Adrenal gland (tissue), 12 donors: ENCODE measurements around the gene TXLNB. TPM values are rescaled to one million over a fixed set of nuclear protein-coding genes. Genes with fewer than 3 reads are reported as not detected.
A peak's percentile ranks its signal among the peaks of the same experiment; 100 is the strongest.

ENCODE experiments used
- DNase-seq, 7 donors: peaks; one replicate each; pipeline ENCODE4 v3.0.0-alpha.2; 2019 to 2020
- H3K27ac ChIP-seq, 5 donors: fragments of 200-600 bp; sonication (generic) in 4 of 5; 1 replicate in 3 of 5; 2 replicates in 2 of 5; pipeline versions ENCODE4 v1.5.1 to v1.8.0; 2016 to 2020; ENCODE audit warnings: mild to moderate bottlenecking in 1 of 5
- H3K27me3 ChIP-seq: fragments of 200-600 bp; 2 replicates; pipeline ENCODE4 v1.8.0; 2021
- H3K36me3 ChIP-seq, 2 donors: fragments of 200-600 bp; replicated peaks in 1 of 2; 1 replicate in 1 of 2; 2 replicates in 1 of 2; pipeline versions ENCODE4 v1.5.1 to v1.8.0; 2018 to 2022
- H3K4me1 ChIP-seq, 2 donors: fragments of 200-600 bp; replicated peaks in 1 of 2; 1 replicate in 1 of 2; 2 replicates in 1 of 2; pipeline versions ENCODE4 v1.5.1 to v1.8.0; 2018 to 2021
- H3K4me3 ChIP-seq, 4 donors: fragments of 200-600 bp; sonication (generic) in 3 of 4; one replicate each; pipeline ENCODE4 v1.5.1; 2016 to 2018
- H3K9me3 ChIP-seq, 3 donors: fragments of 200-600 bp; sonication (generic) in 1 of 3; replicated peaks in 1 of 3; 1 replicate in 2 of 3; 2 replicates in 1 of 3; pipeline versions ENCODE4 v1.5.1 to v1.8.0; 2016 to 2021
- POLR2A ChIP-seq, 2 donors: fragments of 450-650 bp; IDR thresholded peaks; one replicate each; pipeline ENCODE4 v1.6.1; 2017; ENCODE audit warnings: antibody characterized with exemption in 2 of 2, mild to moderate bottlenecking in 2 of 2, moderate library complexity in 1 of 2
- WGBS, 4 donors: extraction: QIAGEN DNeasy Blood & Tissue Kit in 2 of 4; methylation state at CpG; one replicate each; pipeline versions ENCODE4 v1.1.5 to v1.1.7; 2013 to 2017; 5-methylcytosine and 5-hydroxymethylcytosine counted together
- intact Hi-C, 2 donors: fragments of 100-400 bp; cut with DNase I; formaldehyde crosslinking; loops; one replicate each; pipeline versions ENCODE4 v1.14.1 to v1.15.0; 2022 to 2023
- polyA plus RNA-seq, 3 donors: library from polyadenylated mRNA; stranded (reverse); fragments of 200-250 nt in 2 of 3; fragments of 350-450 nt in 1 of 3; fragmentation: Illumina TruSeq in 1 of 3; extraction: RNeasy Lipid Tissue Mini Kit (QIAGEN cat#74804) in 1 of 3; gene quantifications; one replicate each; pipeline ENCODE4 v1.2.3, GENCODE V29; 2013 to 2014
- total RNA-seq, 9 donors: library from RNA; depleted of rRNA in 4 of 9; stranded (reverse); fragments of >200 nt in 4 of 9; fragments of 120-200 nt in 1 of 9; fragmentation: NEBNext Ultra II Directional in 1 of 9; extraction: Animal tissue kit (Norgen Biotek cat#: 25700) in 1 of 9; gene quantifications; one replicate each; pipeline versions ENCODE4 v1.1.0 to v1.2.4, GENCODE V29; 2013 to 2023
- TF ChIP-seq, protein P1 (sequence below), 6 experiments: fragments of 450-650 bp in 4 of 6; fragments of 200-600 bp in 2 of 6; sonication (generic) in 1 of 6; IDR thresholded peaks; 1 replicate in 5 of 6; 2 replicates in 1 of 6; pipeline versions ENCODE4 v1.5.1 to v1.8.0; 2016 to 2021; ENCODE audit warnings: antibody characterized with exemption in 6 of 6, mild to moderate bottlenecking in 2 of 6, moderate library complexity in 1 of 6
- donor health status: healthy with polysubstance abuse.
- donor health status: Bipolar disorder and iron deficiency.
- donor health status: DM: yes; HTN: yes; CAD: no.
- donor health status: DM: no; HTN: no; CAD: no.
- donor health status: DM: no; HTN: no; CAD: no.
- donor health status: DM: yes; HTN: yes; CAD: no.

Gene TXLNB
- total and polyA plus RNA-seq, 12 donors: 0.25 to 9.5 (median 2.2) TPM

DNA sequence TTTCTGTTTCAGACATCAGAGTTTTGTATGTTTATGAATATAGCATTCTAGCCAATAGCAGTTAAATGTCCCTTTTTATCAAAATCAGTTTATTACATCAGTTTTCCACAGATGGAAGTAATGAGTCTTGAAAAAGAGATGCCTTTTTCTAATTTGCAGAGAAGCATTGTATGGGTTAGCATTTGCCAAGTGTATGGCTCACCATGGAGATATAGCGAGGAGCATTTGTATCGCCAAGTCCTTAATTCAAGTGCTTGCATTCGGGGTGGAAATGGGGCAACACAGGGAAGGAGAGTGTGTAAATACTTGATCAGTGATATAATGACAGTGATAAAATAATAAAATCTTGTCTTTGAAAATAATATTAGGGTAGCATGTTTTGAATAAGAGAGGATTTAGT lies 42.9 kb downstream of the TXLNB start:
- intact Hi-C loops: no loop called here
- 91 to 97% (median 96%) methylated on average over 3 of the region's 3 CpGs for WGBS, 4 donors
- TF ChIP-seq, protein P1, sequence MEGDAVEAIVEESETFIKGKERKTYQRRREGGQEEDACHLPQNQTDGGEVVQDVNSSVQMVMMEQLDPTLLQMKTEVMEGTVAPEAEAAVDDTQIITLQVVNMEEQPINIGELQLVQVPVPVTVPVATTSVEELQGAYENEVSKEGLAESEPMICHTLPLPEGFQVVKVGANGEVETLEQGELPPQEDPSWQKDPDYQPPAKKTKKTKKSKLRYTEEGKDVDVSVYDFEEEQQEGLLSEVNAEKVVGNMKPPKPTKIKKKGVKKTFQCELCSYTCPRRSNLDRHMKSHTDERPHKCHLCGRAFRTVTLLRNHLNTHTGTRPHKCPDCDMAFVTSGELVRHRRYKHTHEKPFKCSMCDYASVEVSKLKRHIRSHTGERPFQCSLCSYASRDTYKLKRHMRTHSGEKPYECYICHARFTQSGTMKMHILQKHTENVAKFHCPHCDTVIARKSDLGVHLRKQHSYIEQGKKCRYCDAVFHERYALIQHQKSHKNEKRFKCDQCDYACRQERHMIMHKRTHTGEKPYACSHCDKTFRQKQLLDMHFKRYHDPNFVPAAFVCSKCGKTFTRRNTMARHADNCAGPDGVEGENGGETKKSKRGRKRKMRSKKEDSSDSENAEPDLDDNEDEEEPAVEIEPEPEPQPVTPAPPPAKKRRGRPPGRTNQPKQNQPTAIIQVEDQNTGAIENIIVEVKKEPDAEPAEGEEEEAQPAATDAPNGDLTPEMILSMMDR (IDR thresholded peaks at IDR 0.05): no peak
- TF ChIP-seq POLR2A (IDR thresholded peaks at IDR 0.05): no peak
- Histone ChIP-seq H3K36me3 (no peaks in the 10 kb centered on the region), H3K4me3 (no peak overlapping the region), H3K4me1 (peaks cover 10 to 19% of the 10 kb centered on the region in 2 donors), H3K27ac (no peak overlapping the region), H3K27me3 (no peaks in the 10 kb centered on the region), H3K9me3 (no peaks in the 10 kb centered on the region)
- no peak for DNase-seq

- Histone ChIP-seq H3K9me3 (no peaks in the 10 kb centered on the region), H3K4me3 (no peak overlapping the region), H3K27ac (no peak overlapping the region), H3K27me3 (no peaks in the 10 kb centered on the region), H3K36me3 (no peaks in the 10 kb centered on the region), H3K4me1 (peaks cover 10 to 19% of the 10 kb centered on the region in 2 donors)
- no peak for TF ChIP-seq POLR2A (IDR thresholded peaks at IDR 0.05)
- TF ChIP-seq, protein P1 (IDR thresholded peaks at IDR 0.05): no peak
- WGBS, 4 donors: 46 to 64% (median 50%) methylated on average over 2 of the region's 2 CpGs
- intact Hi-C loops: no loop called here
- DNase-seq: no peak
Measured at GRCh38 chr6:139247618-139248017, 44.2 kb downstream of the TXLNB start.

DNA sequence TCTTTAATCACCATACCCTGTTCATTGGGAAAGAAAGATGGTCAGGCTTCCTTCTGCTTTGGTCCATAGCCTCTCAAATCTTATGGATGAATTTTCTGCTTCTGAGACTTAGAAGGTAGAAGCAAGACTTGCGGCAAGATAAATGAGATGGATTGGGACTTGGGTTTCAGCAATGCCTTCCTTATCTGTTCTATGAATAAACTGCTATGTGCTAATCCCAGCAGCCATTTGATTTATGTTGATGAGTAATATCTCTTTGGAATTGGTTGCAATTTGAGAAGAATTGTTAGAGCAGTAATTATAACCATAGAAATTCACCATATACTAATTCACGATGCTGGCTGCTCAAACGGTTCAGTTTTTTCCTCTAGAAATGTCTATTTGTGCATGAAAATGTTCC lies 48.3 kb downstream of the TXLNB start:
- H3K4me3 ChIP-seq: no peak overlapping the region
- WGBS, 4 donors: 62 to 69% (median 65%) methylated on average over 3 of the region's 3 CpGs
- intact Hi-C loops: no loop called here
- no peaks in the 10 kb centered on the region for H3K4me1 ChIP-seq
- H3K27ac ChIP-seq: no peak overlapping the region
- no peaks in the 10 kb centered on the region for H3K27me3 ChIP-seq
- TF ChIP-seq, protein P1 (IDR thresholded peaks at IDR 0.05): no peak
- no peak for TF ChIP-seq POLR2A (IDR thresholded peaks at IDR 0.05)
- DNase-seq: peak in 1 of 7 donors; percentile 11
- H3K36me3 ChIP-seq: no peaks in the 10 kb centered on the region
- H3K9me3 ChIP-seq: no peaks in the 10 kb centered on the region

DNA sequence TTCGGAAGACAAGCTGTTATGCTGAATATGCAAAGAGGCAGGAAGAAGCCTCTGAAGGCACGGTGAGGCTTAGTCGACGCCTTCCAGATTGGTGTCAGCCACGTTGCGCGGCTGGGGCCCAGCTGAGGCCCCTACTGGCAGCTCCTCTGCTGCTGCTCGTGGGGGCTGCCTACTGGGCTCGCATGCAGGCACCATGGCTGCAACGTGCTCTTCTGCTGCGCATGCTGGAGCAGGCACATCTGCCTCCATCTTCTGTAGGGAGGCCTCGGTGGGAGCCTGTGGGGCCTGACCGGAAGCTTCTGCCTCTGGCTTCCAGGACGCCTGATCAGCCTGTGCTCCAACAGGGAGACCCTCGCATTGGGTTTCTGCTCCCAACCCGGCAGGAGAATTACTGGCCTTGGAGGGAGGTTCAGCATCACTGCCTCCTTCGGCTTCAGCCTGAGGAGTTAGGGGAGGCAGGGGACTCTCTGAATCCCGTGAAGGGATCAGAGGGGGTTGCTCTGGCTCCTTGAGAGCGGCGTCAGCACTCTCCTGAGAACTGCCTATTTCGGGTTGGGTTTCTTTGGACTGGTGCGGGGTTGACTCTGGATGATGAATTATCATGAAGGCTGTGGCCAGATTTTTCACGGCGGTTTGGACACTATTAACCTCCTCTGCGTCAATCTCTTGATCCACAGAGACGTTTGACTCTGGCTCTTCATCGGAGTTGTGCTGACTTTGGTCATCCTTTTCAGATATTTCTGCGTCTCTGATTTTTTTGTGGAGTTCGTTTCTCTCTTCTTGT lies 49.1 kb downstream of the TXLNB start:
- intact Hi-C loops: no loop called here

More for the DNA sequence above, 49.1 kb downstream of the TXLNB start:
- Histone ChIP-seq H3K4me3 (no peak overlapping the region), H3K4me1 (no peaks in the 10 kb centered on the region), H3K27me3 (no peaks in the 10 kb centered on the region), H3K36me3 (no peaks in the 10 kb centered on the region), H3K27ac (no peak overlapping the region), H3K9me3 (no peaks in the 10 kb centered on the region)
- no peak for TF ChIP-seq POLR2A (IDR thresholded peaks at IDR 0.05)
- TF ChIP-seq, protein P1 (IDR thresholded peaks at IDR 0.05): no peak
- no peak for DNase-seq
- WGBS, 4 donors: 88 to 92% (median 89%) methylated on average over 28 to 29 of the region's 29 CpGs
